Hindlimb muscle (tissue), 1 donor: Measurements from ENCODE around the gene GRIN2A. TPM values are rescaled to one million over a fixed set of nuclear protein-coding genes. Genes with fewer than 3 reads are reported as not detected.

Experiments used
- DNase-seq: peaks from one replicate; pipeline ENCODE4 v3.0.0-alpha.2; 2013
- polyA plus RNA-seq: library from polyadenylated mRNA; unstranded; fragments of 120-200 nt; gene quantifications from one replicate; pipeline ENCODE4 v1.2.1, GENCODE V29; 2013; ENCODE audit not compliant: insufficient read length

Gene GRIN2A
- polyA plus RNA-seq, 1 donor = 0.25 TPM

DNA sequence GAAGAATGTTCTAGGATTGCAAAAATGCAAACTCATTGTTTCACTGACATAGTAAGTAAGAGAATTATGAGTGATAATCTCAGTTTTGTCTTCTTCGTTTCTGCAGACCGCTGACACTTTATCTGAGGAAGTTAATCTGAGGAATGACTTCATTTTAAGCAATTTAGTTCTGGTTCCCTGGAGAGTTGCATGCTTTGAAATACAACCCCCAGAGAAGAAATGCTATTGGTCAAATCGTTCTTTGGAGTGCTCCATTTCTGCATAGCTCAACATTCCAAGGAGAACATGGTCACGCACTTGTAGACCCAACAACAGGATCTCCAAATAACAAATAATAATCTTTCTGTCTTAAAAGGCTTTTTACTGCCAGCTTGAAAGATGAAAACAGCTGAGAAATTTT lies 427.1 kb downstream of the GRIN2A start:
- no peak for DNase-seq

DNA sequence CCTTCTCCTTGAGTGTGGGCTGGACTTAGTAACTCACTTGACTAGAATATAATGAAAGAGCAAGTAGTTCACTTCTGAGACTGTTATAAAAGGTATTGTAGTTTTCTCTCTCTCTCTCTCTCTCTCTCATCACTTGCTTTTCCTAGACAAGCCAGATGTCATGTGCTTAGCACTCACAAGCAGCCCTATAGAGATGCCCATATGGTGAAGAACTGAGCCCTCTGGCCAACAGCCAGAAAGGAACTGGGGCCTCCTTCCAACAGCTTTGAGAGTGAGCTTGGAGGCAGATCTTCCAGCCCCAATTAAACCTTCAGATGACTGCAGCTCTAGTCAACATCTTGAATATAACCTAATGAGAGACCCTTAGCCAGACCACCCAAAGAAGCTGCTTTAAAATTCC lies 440.5 kb downstream of the GRIN2A start:
- DNase-seq = no peak

DNA sequence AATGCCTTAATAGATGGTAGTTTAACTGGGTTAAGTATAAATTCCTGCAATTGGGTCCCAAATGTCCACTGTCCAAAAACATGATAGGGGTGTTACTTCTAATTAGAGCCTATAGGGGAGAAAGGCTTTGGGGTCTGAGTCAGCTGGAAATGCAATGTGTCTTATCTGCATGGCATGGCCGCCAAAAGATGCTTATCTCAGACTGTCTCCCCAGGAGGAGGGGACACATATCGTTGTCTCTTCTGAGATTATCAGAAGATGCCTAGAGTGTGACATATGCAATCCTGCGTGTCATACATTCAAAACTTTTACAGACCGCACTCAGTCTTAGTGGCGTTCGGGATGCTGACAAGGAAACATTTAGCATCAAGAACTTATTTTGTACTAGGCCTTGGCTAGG lies 442.9 kb downstream of the GRIN2A start:
- DNase-seq = no peak

DNA sequence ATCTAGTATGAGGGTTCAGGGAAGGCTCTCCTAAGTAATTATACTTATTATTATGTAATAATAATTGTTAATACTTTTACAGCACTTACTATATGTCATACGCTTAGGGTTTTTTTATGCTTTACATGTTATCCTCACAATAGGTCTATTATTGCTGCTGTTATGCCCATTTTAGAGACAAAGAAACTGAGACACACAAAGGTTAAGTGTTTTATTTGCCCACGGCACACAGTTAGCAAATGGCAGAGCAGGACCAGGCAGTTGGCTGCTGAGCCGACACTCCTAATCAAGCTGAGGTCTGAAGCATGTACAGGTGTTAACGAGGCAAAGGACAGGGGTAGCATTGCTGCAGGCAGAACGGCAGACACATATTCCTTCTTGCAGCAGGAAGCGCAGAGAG lies 443.5 kb downstream of the GRIN2A start:
- DNase-seq = no peak

DNA sequence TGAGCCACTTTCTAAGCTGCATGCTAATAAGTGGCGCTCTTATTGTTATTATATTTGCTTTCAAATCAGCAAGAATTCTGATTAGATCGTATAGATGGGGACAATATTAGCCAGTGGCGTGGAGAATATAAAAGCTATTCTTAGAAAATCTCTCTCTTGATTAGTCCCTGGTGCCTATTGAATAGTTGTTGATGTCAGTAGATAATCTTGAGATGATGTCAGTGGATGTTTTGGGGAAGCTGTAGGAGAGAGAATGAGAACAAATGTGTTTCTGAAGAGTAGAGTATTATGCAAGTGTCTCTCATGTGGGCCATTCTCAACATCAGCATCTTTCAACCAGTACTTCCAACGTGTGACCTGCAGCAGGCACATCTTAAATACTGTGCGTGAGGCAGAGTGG lies 445.7 kb downstream of the GRIN2A start:
- DNase-seq = no peak

DNA sequence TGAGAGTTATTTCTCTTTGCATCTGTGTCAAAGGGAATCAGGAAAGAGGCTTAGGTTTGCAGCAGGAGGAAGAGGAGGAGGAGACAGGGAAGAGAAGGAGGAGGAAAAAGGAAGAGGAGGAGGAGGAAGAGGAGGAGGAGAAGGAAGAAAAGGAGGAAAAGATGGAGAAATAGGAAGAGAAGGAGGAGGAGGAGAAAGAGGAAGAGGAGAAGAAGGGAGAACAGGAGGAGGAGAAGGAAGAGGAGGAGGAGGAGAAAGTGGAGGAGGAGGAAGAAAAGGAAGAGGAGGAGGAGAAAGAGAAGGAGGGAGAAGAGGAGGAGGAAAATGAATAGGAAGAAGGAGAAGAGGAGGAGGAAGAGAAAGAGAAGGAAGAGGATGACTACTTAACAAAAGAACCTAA lies 459.1 kb downstream of the GRIN2A start:
- no peak for DNase-seq

DNA sequence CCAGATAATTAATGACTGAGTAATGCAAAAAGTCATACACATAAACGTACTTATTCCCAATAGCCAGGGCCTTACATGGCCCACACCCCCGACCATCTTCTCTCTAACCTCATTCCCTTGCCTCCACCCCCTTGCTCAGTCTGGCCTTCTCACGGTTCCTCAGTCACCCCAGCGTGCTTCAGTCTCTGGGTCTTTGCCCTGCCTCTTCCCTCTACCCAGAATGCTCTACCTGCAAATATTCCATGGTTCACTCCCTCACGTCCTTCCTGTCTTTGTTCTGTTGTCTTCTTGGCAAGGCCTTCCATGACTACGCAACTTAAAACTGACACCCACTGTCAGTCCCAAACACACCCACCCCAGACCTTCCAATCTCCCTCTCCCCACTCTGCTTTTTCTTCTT lies 468.3 kb downstream of the GRIN2A start:
- no peak for DNase-seq

DNA sequence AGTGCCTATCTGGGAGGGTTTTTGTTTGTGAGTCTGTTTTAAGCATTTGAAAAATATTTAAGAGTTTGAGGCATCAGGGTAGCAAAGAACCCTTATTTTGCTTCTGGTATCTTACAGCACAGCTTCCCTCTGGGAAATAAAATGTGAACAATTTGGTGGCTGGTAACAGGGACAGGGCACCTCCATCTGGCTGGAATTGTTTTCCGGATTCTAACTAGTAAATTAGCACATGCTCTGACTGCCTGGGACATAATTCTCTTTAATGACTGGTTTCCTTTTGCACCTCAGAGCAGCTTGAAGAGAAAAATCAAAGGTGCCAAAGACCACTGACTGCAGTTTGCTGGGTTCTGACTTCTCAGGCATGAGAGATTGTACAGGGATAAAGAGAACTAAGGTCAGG lies 469.1 kb downstream of the GRIN2A start:
- no peak for DNase-seq

DNA sequence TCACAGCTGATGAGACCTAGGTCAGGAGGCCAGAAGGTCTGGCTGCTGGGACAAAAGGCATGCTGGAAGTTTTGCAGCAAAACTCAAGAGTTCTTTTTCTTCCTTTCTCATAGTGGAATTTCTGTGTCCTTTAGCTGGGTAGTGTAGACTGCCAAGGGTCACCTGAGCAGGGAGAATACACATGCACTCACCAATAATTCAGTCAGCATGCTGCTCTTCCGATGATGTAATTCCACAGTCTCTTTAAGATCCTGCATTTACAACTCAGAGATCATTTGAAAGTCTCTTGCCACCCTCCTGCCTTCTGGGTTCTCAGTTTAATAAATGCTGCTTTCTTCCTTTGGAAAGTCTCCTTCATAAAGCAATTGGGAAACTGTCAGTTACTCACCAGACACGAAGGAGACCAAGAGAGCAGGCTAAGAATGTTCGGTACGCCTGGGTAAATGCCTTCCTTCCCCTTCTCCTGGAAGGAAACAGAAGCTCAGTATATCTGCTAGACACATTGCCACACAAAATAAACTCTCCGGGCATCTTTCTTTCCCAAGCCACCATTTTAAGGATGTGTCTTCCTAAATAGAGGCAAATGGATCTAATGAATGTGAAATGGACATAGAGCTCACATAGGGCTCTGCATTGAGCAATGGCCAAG lies 473.1 kb downstream of the GRIN2A start:
- no peak for DNase-seq

DNA sequence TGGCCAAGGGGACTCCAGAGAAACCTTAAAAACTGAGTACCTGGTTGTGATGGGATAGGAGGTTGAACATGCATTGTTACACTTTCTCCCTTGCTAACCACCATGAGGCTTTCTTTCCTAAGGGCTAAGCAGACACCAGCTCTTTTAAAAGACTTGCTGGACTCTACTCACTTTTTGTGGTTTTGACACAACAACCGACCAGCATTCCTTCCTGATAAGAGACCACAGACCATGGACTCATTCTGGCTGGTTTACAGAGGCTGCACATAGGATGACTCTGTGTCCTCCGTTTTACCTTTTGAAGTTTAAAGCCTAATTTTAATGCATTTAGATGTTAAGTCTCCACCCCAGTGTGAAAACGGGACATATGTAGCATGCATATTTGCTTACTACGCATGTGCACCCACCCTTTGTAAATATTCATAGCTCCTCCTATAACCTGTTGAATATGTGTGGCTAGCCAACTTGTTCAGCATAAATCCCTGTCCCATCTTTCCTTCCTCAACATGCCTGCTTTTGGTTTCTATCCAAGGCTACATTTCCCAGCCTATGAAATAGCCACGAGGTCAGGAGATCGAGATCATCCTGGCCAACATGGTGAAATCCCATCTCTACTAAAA lies 475.9 kb downstream of the GRIN2A start:
- no peak for DNase-seq

DNA sequence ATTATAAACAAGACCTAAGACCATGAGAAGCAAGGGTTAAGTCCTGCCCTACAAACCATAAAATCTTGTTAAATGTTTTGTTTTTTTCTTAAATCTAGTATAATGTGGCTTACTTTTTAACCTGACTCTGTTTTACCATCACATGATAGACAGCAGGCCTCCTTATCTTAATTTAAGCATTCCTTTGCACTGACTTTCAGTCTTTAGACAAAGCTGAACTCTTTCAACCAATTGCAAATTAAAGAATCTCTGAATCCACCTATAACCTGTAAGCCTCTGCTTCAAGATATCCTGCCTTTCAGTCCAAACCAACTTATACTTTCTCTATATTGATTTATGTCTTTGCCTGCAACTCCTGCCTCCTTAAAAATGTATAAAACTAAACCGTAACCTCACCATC lies 478.5 kb downstream of the GRIN2A start:
- no peak for DNase-seq

Other genes with a start within 250 kb of the GRIN2A start
- 6.6 TPM for gene ATF7IP2, start 203.6 kb upstream of the GRIN2A start, polyA plus RNA-seq